A549 treated with GW870086 at 1 μM for 4 hours (cell line): ENCODE results near the gene OR6C1. TPM values are rescaled to one million over a fixed set of nuclear protein-coding genes. Genes with fewer than 3 reads are reported as not detected.

Source experiments
- total RNA-seq: library from RNA; stranded (reverse); fragments of 200-300 nt; extraction: Qiagen RNA extraction; gene quantifications from 5 replicates; pipeline ENCODE4 v1.2.3, GENCODE V29; 2022; ENCODE audit warnings: low read depth

The OR6C1 gene
- total RNA-seq = not detected in 5 replicates

DNA sequence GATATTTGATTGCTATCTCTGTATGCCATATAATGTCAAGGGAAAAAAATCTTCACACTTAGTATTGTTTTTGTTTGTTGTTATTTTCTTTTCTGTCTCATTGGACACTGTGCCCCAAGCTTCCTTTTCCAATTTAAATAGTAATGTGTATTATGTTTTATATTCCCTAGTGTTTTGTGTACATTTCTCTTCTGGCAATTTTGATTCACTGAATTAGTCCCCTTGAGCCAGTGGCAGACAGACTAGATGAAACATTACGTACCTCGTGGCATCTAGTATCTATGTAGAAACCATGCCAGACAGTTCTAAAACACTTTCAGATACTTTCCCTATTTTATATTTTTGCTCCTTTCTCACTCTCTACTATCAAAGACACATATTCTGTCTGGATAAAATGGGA lies at the start of gene OR6C1:
OR6C1 (plus strand) TSS at position 301 of the 400 bp plus-strand sequence. CDS start 6,257 bp downstream, outside the sequence.

DNA sequence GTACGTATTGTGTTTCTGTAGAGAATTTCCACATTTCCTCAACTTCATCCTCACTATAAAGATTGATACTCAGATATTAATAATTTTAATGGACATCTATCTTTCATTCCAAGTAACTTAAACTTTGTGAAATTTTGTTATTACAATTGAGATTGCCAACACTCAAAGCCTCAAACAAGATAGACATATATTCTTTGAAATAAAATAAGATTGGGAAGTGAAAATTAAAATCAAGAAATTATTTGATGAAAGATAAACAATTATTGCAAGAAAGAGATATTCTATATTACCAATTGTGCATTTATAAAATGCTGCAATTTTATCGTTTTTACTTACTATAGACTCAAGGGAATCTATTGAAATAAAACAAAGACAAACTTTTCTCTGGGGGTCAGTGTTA lies 17.7 kb upstream of the OR6C1 start, which contains the start of gene OR6C6:
OR6C6 (minus strand) TSS at position 101 of the 400 bp plus-strand sequence. CDS start 1,337 bp downstream, outside the sequence.

DNA sequence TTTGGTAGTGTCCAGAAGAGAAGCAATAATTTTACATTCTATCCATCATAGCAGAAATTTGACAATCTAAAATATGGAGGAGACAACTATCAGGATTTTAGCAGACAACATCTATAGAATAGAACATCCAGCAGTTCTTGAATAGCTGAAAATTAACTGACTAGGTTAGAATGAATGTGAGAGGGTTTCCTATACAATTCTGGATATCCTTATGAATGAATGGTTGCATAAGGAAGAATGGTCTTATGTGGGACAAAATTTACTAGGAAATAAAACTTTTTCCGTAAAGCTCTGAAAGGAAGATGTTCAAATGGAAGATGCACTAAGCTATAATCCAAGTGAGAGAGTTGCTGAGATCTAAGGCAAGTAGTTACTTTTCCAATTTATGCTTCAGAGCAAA lies 16.3 kb downstream of the OR6C1 start, which contains the start of gene OR6C3:
OR6C3 (plus strand) TSS at position 301 of the 400 bp plus-strand sequence. CDS start 955 bp downstream, outside the sequence.

DNA sequence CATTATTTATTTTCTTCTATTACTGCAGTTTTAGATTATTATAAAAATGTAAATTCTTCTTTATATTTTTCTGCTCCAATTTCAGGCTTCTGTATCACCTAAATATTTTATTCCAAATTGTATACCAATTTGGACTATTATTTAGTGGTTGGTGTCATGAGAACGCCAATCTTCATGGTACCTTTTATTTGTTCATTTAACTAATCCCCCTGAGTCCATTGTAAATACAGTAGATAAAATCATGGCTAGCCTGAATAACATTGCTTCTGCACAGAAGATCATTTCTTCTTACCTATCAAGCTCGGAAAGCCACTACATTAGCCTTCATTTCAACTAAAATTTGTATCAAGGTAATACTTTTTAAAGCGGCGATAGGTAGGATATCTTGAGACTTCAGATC lies 48.5 kb downstream of the OR6C1 start, which contains the start of gene OR6C75:
OR6C75 (plus strand) TSS at position 301 of the 400 bp plus-strand sequence. CDS start 2,136 bp downstream, outside the sequence.

Other genes starting within 250 kb of the OR6C1 start
- not detected in 5 replicates for gene OR9K2, start 187.9 kb upstream of the OR6C1 start, total RNA-seq
- not detected in 5 replicates for gene OR10A7, start 93.3 kb upstream of the OR6C1 start, total RNA-seq
- not detected in 5 replicates for gene OR6C74, start 69.7 kb upstream of the OR6C1 start, total RNA-seq
- gene OR6C6, start 17.8 kb upstream of the OR6C1 start, total RNA-seq = not detected in 5 replicates
- not detected in 5 replicates for gene OR6C3, start 16.4 kb downstream of the OR6C1 start, total RNA-seq
- gene OR6C75, start 48.6 kb downstream of the OR6C1 start, total RNA-seq = not detected in 5 replicates
- gene OR6C65, start 86.2 kb downstream of the OR6C1 start, total RNA-seq = not detected in 5 replicates
- not detected in 5 replicates for gene OR6C76, start 111.9 kb downstream of the OR6C1 start, total RNA-seq
- gene OR6C2, start 129.7 kb downstream of the OR6C1 start, total RNA-seq = not detected in 5 replicates
- not detected in 5 replicates for gene OR6C70, start 155.8 kb downstream of the OR6C1 start, total RNA-seq
- not detected in 5 replicates for gene OR6C68, start 178.0 kb downstream of the OR6C1 start, total RNA-seq
- gene OR6C4, start 235.3 kb downstream of the OR6C1 start, total RNA-seq = not detected in 5 replicates